GM12875 (cell line): ENCODE measurements around the gene PKD1.

Experiments used
- H3K4me3 ChIP-seq: one replicate; pipeline ENCODE4 v1.5.1; 2011; ENCODE audit warnings: low read depth, low read length, control low read depth
- TF ChIP-seq, protein P1 (sequence below): IDR thresholded peaks from 2 replicates; pipeline ENCODE4 v1.5.1; 2011; ENCODE audit warnings: low read depth, mild to moderate bottlenecking, control low read depth, inconsistent platforms, low read length, moderate library complexity, borderline replicate concordance; ENCODE audit not compliant: insufficient read depth

PKD1 gene

DNA sequence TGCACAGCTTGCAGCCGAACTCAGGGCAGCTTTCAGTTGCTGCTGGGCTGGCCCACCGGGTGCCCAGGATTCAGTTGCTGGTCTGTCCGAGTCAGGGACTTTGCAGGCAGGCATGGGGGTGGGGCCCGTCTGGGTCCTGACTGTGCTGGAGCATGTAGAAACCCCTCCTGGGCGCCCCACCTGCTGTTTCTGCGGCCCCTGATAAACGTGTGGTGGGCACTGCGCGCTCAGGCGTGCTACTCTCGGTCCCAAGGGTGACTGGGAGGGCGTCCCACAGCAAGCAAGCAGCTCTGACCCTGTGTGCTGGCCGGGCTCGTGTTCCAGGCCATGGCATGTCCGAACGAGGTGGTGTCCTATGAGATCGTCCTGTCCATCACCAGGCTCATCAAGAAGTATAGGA, 75.4 kb downstream of the PKD1 start:
- TF ChIP-seq, protein P1, sequence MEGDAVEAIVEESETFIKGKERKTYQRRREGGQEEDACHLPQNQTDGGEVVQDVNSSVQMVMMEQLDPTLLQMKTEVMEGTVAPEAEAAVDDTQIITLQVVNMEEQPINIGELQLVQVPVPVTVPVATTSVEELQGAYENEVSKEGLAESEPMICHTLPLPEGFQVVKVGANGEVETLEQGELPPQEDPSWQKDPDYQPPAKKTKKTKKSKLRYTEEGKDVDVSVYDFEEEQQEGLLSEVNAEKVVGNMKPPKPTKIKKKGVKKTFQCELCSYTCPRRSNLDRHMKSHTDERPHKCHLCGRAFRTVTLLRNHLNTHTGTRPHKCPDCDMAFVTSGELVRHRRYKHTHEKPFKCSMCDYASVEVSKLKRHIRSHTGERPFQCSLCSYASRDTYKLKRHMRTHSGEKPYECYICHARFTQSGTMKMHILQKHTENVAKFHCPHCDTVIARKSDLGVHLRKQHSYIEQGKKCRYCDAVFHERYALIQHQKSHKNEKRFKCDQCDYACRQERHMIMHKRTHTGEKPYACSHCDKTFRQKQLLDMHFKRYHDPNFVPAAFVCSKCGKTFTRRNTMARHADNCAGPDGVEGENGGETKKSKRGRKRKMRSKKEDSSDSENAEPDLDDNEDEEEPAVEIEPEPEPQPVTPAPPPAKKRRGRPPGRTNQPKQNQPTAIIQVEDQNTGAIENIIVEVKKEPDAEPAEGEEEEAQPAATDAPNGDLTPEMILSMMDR = no peak
- no peak overlapping the region for H3K4me3 ChIP-seq

DNA sequence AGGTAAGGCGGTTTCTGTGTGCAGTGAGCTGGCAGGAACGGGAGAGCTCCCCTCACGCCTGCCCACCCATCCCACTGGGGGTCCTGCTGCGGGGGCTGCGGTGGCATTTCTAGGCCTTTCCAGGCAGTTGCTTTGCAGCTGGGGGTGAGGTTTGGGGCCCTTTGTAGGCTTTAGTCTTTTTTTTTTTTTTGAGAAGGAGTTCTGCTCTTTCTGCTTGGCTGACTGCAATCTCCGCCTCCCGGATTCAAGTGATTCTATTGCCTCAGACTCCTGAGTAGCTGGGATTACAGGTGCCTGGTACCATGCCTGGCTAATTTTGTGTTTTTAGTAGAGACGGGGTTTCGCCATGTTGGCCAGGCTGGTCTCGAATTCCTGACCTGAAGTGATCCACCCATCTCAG, 76.8 kb downstream of the PKD1 start:
- TF ChIP-seq, protein P1 = no peak

DNA sequence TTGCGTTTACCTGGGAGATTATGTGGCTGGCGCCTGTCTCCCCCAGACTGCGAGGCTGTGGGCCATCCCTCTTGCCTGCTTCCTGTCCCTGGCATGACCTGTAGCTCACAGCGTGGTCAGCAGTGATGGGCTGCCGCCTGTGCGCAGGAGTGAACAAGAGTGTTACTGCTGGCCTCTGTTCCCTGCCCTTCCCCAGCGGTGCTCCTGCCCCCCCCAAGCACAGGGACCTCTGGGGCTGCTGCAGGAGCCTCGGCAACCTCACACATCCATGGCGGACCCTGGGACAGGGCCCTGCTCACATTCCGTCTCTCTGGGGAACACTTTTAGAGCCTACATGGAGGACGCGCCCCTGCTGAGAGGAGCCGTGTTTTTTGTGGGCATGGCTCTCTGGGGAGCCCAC, 77.3 kb downstream of the PKD1 start:
- H3K4me3 ChIP-seq = no peak overlapping the region
- TF ChIP-seq, protein P1 = no peak

More for the DNA sequence above, 76.8 kb downstream of the PKD1 start:
- no peak overlapping the region for H3K4me3 ChIP-seq

DNA sequence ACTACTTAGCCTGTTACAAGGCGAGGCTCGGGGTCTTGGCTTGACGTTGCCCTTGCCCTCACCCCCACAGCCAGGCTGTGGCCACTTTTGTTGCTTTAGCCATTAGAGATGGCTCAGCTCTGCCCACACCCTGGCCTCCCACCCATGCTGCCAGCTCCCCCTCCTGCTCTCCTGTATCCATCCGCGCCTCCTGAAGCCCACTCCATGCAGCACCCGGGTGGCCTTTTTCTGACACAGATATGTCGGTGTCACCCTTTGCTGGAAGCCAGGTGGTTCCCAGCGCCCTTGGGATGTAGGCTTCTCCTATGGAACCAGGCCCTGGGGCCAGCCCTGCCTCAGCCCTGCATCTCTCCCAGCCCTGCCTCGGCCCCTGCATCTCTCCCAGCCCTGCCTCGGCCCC, 78.3 kb downstream of the PKD1 start:
- TF ChIP-seq, protein P1 = no peak
- no peak overlapping the region for H3K4me3 ChIP-seq

DNA sequence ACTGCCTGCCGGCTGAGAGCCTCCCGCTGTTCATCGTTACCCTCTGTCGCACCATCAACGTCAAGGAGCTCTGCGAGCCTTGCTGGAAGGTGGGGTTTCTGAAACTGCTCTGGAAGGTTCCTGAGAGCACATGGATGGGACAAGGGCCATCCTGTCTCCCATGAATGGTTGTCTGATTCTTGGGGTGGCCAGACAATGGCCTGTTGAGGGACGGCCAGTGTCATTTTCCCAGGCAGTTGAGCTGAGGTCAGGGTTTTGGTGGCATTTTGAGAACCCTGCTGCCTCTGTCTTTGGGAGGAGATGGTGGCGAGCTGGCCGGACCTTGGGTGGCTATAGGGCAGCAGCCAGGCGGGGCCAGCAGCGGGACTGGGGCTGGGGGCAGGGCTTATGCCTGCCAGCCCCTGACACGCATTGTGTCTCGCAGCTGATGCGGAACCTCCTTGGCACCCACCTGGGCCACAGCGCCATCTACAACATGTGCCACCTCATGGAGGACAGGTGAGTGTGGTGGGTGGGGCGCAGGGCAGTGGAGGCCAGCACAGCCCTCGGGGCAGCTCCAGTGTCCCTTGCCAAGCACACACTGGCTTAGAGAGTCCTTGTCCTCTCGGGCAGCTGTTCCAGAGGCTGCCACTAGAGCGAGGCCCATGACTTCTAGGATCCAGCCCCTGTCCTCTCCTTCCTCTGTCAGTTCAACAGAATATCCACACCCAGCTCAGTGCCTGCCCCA, 78.9 kb downstream of the PKD1 start:
- H3K4me3 ChIP-seq = no peak overlapping the region
- TF ChIP-seq, protein P1 = no peak

DNA sequence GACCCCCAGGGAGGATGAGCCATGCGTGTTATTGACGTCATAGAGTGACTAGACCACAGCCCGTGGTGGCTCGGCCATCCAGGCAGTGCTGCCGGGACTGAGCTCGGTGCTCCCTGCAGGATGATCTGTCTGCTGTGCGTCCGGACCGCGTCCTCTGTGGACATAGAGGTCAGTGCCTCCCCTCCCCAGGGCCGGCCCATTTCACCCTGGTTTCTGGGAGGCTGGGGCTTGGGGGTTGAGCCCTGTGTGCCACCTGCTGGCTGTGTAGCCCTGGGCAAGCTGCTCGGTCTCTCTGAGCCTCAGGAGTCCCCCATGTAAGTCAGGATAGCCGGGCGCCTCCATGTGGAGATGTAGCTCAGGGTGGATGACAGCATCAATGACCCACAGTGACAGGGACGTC, 79.6 kb downstream of the PKD1 start:
- TF ChIP-seq, protein P1 = no peak
- H3K4me3 ChIP-seq = no peak overlapping the region

DNA sequence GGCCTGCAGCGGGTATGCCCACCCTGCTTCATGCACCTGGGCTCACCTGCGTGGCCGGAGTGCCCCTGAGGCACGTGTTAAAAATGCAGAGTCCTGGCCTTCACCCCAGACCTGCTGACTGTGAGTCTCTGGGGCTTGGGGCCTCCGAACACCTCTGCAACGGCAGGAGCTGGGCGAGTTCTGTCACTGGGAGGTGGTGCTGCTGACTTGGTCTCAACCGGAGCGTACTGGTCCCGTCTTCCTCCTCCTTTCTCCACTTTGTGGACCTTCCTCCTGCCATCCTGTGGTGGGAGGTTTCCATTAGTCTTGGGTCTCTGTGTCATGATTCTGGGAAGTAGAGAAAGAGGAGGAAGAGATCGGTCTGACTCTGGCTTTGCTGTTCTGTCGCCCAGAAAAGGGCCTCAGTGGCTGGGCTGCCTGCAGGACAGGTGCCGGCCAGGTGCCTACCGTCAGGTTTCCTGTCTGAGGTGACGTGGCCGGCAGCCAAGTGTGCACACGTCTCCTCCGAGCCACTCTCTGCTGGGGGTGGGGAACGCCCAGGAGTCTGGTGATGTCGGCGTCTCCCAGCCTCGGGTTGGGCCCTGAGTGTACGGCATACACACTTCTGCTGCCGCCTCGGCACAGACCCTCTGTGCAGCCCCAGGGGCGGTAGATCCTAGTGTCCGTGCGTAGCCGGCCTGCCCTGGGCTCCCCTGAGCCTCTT, 81.0 kb downstream of the PKD1 start:
- H3K4me3 ChIP-seq = no peak overlapping the region

More for the DNA sequence above, 81.0 kb downstream of the PKD1 start:
- TF ChIP-seq, protein P1 = no peak
